Measurements from ENCODE around the gene SMYD3.

GRCh38 chr1:246280551-246280950 lies 226.5 kb downstream of the SMYD3 start:
- TF ChIP-seq POLR2A (IDR thresholded peaks at IDR 0.05; ENCODE audit: low read length) (no peak), GATA1 (IDR thresholded peaks at IDR 0.05; ENCODE audit: low read depth, low read length) (no peak)
